ENCODE results near the gene STX10.
"Not testable (repeated sequence)": the region's sequence is repeated elsewhere in the genome, so short reads cannot be mapped to it uniquely, and the experiment has no call there.

Gene STX10

DNA sequence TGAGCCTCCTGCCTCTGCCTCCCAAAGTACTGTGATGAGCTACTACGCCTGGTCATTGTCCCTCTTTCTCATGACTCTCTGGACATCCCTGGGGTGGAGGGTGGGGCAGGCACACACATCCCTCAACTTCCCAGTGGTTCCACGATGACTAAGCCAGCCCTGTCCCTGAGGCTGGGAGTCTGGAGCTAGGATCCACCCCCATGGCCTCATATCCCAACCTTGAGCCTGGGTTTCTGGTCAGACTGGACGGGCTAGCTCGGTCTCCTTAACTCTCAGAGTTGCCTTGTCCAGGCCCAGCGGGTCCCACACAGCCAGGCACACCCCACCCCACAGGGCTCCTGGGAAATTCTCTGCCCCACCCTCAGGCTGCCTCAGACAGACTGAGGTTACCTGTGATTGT is 19.6 kb upstream of the STX10 start:
- TF ChIP-seq ZNF274 (IDR thresholded peaks at IDR 0.05; ENCODE audit: low read depth, low read length) (no peak), YY1 (IDR thresholded peaks at IDR 0.05; ENCODE audit: insufficient read depth, insufficient read length) (no peak)
- no peak for DNase-seq (ENCODE audit: low read depth, low spot score)
- Histone ChIP-seq H3K9ac (ENCODE audit: insufficient read length, low read depth) (no peak overlapping the region), H3K4me3 (ENCODE audit: insufficient read length, low read depth) (no peak overlapping the region), H3K4me1 (ENCODE audit: insufficient read depth, insufficient read length) (peaks cover 22% of the 10 kb centered on the region), H3K36me3 (ENCODE audit: insufficient read depth, insufficient read length, low read length) (no peaks in the 10 kb centered on the region), H3K9me3 (ENCODE audit: insufficient read depth, low read length) (no peaks in the 10 kb centered on the region), H3K27me3 (ENCODE audit: insufficient read depth, insufficient read length) (no peaks in the 10 kb centered on the region)

DNA sequence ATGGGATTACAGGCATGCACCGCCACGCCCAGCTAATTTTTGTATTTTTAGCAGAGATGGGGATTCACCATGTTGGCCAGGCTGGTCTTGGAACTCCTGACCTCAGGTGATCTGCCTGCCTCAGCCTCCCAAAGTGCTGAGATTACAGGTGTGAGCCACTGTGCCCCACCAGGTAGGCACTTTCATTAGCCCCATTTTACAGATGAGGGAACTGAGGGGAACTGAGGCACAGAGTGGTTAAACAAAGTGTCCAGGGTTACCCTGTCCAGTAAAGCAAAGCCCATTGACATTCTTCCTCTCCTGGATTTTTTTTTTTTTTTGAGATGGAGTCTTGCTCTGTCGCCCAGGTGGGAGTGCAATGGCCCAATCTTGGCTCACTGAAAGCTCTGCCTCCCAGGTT is 16.0 kb upstream of the STX10 start:
- not testable (repeated sequence) for H3K27me3 ChIP-seq (ENCODE audit: insufficient read depth, insufficient read length); H3K36me3 ChIP-seq (ENCODE audit: insufficient read depth, insufficient read length, low read length); H3K9me3 ChIP-seq (ENCODE audit: insufficient read depth, low read length); H3K4me3 ChIP-seq (ENCODE audit: insufficient read length, low read depth); H3K9ac ChIP-seq (ENCODE audit: insufficient read length, low read depth); DNase-seq (ENCODE audit: low read depth, low spot score)
- H3K4me1 ChIP-seq (ENCODE audit: insufficient read depth, insufficient read length) = peaks cover 18% of the 10 kb centered on the region

DNA sequence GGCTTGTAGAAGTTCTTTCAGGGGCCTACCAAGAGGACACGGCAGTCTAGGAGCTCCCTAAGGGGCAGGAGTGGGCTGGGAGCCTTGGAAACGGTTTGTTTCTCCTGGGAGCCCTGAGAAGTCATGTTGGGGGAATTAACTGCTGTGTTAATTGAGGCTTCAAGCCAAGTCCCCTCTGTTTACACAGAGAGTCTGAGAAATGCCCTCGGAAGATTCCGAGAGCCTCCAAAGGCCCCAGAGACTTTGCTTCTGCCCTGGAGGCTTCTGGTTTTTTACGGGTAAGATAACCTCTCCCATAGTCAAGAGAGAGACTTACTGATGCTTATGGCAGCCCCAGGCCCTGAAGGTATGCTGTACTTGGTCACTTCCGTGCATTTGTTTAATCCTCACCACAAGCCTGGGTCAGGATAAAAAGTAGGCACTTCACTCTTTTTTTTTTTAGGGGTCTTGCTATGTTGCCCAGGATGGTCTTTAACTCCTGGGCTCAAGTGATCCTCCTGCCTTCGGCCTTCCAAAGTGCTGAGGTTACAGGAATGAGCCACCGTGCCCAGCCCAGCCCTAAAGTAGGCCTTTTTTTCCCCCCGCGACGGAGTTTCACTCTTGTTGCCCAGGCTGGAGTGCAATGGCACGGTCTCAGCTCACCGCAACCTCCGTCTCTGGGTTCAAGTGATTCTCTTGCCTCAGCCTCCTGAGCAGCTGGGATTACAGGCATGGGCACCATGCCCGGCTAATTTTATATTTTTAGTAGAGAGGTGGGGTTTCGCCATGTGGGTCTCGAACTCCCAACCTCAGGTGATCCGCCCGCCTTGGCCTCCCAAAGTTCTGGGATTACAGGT is 15.2 kb upstream of the STX10 start:
- peaks cover 19% of the 10 kb centered on the region for H3K4me1 ChIP-seq (ENCODE audit: insufficient read depth, insufficient read length)
- H3K9ac ChIP-seq (ENCODE audit: insufficient read length, low read depth) = peak overlapping the region; percentile 79
- no peak overlapping the region for H3K4me3 ChIP-seq (ENCODE audit: insufficient read length, low read depth)
- H3K9me3 ChIP-seq (ENCODE audit: insufficient read depth, low read length) = no peaks in the 10 kb centered on the region
- no peaks in the 10 kb centered on the region for H3K36me3 ChIP-seq (ENCODE audit: insufficient read depth, insufficient read length, low read length)
- TF ChIP-seq ZNF274 (IDR thresholded peaks at IDR 0.05; ENCODE audit: low read depth, low read length) (no peak), YY1 (IDR thresholded peaks at IDR 0.05; ENCODE audit: insufficient read depth, insufficient read length) (no peak), SUZ12 (IDR thresholded peaks at IDR 0.05; ENCODE audit: extremely low read depth, insufficient read depth, insufficient read length) (no peak)
- no peaks in the 10 kb centered on the region for H3K27me3 ChIP-seq (ENCODE audit: insufficient read depth, insufficient read length)
- peak; percentile 51 for DNase-seq (ENCODE audit: low read depth, low spot score)

DNA sequence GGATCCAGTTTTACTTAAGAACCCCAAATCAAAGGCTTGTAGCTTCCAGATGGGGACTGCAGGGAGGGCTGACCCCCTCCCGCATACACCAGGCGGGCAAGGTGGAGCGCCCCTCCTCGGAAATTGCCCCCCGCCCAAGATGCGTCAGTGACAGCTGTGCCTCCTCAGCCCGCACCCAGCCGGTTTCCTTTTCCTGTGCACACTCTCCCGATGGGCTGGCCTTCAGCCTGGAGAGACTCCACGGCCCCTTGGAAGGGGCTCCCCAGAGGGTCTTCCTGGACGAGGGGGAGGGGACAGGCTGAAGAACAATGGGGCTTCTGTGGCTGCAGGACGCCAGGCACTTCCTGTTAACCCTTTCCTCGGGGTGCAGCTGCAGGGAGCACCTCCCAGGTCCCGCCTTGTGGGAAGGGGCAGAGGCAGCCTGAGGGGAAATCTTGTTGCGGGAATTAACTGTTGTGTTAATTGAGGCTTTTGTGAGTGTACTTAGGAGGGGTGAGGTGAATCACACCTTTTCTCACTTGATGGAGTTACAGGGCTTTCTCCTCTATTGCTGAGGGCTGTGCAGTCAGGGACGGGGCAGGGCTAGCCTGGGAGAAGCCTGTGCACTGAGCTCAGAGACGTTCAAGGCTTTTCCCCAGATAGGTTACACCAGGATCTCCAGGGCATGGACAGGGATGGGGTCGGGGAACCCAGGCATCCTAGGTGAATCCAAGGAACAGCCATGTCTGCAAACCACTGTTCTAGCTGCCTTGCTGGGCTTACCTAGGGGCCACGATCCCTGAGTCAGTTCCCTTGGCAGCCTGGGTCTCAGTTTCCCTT is 14.4 kb upstream of the STX10 start:
- Histone ChIP-seq H3K27me3 (ENCODE audit: insufficient read depth, insufficient read length) (no peaks in the 10 kb centered on the region), H3K9ac (ENCODE audit: insufficient read length, low read depth) (peak overlapping the region; percentile 97), H3K4me1 (ENCODE audit: insufficient read depth, insufficient read length) (peaks cover 17% of the 10 kb centered on the region), H3K9me3 (ENCODE audit: insufficient read depth, low read length) (no peaks in the 10 kb centered on the region), H3K4me3 (ENCODE audit: insufficient read length, low read depth) (peak overlapping the region; percentile 57), H3K36me3 (ENCODE audit: insufficient read depth, insufficient read length, low read length) (no peaks in the 10 kb centered on the region)
- peak; percentile 98 for DNase-seq (ENCODE audit: low read depth, low spot score)
- TF ChIP-seq ZNF274 (IDR thresholded peaks at IDR 0.05; ENCODE audit: low read depth, low read length) (no peak), YY1 (IDR thresholded peaks at IDR 0.05; ENCODE audit: insufficient read depth, insufficient read length) (no peak), SUZ12 (IDR thresholded peaks at IDR 0.05; ENCODE audit: extremely low read depth, insufficient read depth, insufficient read length) (no peak)

DNA sequence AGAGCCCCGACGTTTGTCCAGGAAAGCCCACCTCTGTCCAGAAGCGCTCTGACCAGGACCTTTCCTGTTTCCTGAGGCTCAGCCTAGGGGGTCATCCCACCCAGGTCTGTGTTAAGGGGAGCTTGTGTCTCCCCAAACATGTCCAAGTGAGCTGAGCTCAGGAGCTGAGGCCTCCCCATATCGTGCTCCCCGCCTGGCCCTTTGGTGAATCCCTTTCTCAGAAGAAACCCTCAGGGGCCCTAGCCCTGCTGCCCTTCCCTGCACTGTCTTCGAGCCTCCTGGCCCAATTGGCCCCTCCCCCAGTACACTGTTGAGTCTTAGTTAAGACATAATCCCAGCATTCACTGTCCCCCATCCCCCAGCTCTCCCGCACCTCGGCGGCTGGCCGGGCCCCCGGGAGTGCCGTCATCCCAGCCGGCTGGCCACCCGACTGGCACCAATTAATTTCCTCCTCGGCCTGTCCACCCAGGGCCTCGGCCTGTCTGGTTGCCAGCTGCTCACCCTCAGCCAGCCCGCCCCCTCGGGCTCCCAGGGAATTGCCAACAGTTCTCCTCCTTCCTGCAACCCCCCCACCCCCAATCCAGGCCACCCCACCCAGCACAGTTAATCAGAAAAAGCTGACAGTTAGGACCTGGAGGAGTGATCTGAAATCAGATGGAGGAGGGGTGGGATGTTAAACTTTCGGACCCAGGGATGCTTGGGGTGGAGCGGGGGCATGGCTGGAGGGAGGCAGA is 13.6 kb upstream of the STX10 start:
- no peak for TF ChIP-seq YY1 (IDR thresholded peaks at IDR 0.05; ENCODE audit: insufficient read depth, insufficient read length)
- TF ChIP-seq ZNF274 (IDR thresholded peaks at IDR 0.05; ENCODE audit: low read depth, low read length) = no peak
- no peak for TF ChIP-seq SUZ12 (IDR thresholded peaks at IDR 0.05; ENCODE audit: extremely low read depth, insufficient read depth, insufficient read length)
- H3K36me3 ChIP-seq (ENCODE audit: insufficient read depth, insufficient read length, low read length) = no peaks in the 10 kb centered on the region
- DNase-seq (ENCODE audit: low read depth, low spot score) = peak; percentile 92
- no peaks in the 10 kb centered on the region for H3K27me3 ChIP-seq (ENCODE audit: insufficient read depth, insufficient read length)
- H3K4me3 ChIP-seq (ENCODE audit: insufficient read length, low read depth) = peak overlapping the region; percentile 57
- H3K9ac ChIP-seq (ENCODE audit: insufficient read length, low read depth) = peak overlapping the region; percentile 97
- no peaks in the 10 kb centered on the region for H3K9me3 ChIP-seq (ENCODE audit: insufficient read depth, low read length)
- peaks cover 17% of the 10 kb centered on the region for H3K4me1 ChIP-seq (ENCODE audit: insufficient read depth, insufficient read length)

DNA sequence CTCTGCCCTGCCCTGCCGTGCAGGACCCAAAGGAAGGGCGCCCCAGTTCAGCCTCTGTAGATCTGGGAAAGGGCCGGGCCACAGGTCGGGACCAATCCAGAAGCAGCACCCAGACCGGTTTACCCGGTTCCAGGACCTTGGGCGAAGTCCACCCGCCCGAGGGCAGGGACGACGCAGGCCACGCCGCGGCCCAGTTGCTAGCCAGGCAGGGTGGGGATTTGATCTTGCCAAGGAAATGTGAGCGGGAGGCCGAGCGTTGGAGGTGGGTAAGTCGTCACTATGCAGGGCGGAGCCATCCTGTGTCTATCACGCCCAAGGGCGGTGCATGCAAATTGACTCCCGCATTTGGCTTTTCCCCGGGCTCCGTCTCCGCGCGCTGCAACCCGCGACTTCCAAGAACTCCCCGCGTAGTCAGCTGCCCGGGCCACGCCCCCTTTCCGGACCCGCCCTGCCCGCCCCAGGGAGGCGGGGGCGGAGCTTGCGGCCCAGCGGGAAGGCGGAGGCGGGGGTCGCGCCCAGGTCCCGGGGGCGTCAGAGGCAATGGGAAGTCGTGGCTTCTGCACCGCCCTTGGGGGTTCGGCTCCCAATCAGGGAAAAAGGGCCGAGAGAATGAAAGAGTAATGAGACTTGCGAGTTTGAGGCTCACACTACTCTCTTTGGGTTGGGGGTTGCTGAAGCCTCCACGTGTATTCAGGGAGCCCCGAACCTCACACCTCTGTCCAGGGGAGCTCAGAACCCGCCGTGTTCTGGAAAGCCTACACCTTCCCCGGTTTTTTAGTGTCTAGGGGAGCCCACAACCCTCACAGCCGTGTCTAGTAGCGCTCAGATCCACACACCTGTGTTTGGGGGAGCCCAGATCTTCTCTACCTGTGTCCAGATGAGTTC is 12.8 kb upstream of the STX10 start:
- Histone ChIP-seq H3K9ac (ENCODE audit: insufficient read length, low read depth) (peak overlapping the region; percentile 97), H3K27me3 (ENCODE audit: insufficient read depth, insufficient read length) (no peaks in the 10 kb centered on the region), H3K9me3 (ENCODE audit: insufficient read depth, low read length) (no peaks in the 10 kb centered on the region), H3K36me3 (ENCODE audit: insufficient read depth, insufficient read length, low read length) (no peaks in the 10 kb centered on the region), H3K4me1 (ENCODE audit: insufficient read depth, insufficient read length) (peaks cover 17% of the 10 kb centered on the region), H3K4me3 (ENCODE audit: insufficient read length, low read depth) (peak overlapping the region; percentile 57)
- DNase-seq (ENCODE audit: low read depth, low spot score) = peak; percentile 96
- no peak for TF ChIP-seq YY1 (IDR thresholded peaks at IDR 0.05; ENCODE audit: insufficient read depth, insufficient read length)
- TF ChIP-seq SUZ12 (IDR thresholded peaks at IDR 0.05; ENCODE audit: extremely low read depth, insufficient read depth, insufficient read length) = no peak
- no peak for TF ChIP-seq ZNF274 (IDR thresholded peaks at IDR 0.05; ENCODE audit: low read depth, low read length)

All from NT2/D1 (cell line).